Measurements from ENCODE around the gene SLAMF7. TPM values are rescaled to one million over a fixed set of nuclear protein-coding genes. Genes with fewer than 3 reads are reported as not detected.

SLAMF7 gene
- total and polyA plus RNA-seq, 2 donors (not counting 3 experiments of a cell fraction or from before 2014, with no cell fraction given), result not detected

- H3K27ac ChIP-seq (ENCODE audit: insufficient read depth, low read depth, low read length), result no peak overlapping the region
- no peaks in the 10 kb centered on the region for H3K9me3 ChIP-seq (replicated peaks; ENCODE audit: control insufficient read depth, insufficient read depth, low read length)
- POLR2A ChIA-PET, result no interaction called here
- dilution Hi-C loops (cut with MboI; ENCODE audit: extremely low pct_ligation_motif_present, low sequenced_read_pairs) (no loop called here), intact Hi-C loops (cut with micrococcal nuclease) (no loop called here)
- no peaks in the 10 kb centered on the region for H4K20me1 ChIP-seq (replicated peaks; ENCODE audit: control insufficient read depth, extremely low read depth, insufficient read depth, low read length)
- H3K9me1 ChIP-seq (replicated peaks; ENCODE audit: control insufficient read depth, extremely low read depth, insufficient read depth, low read length), result no peaks in the 10 kb centered on the region
- no peak overlapping the region for H3K4me2 ChIP-seq (ENCODE audit: insufficient read depth, low read length)
- no peak overlapping the region for H3K9ac ChIP-seq (replicated peaks; ENCODE audit: extremely low read depth, insufficient read depth, low read length)
- no peak for FAIRE-seq
- no peak overlapping the region for H3K4me3 ChIP-seq (replicated peaks in 1 of 3; ENCODE audit: insufficient read depth in 1 of 3, low read depth in 1 of 3, low read length in 3 of 3)
- H3K27me3 ChIP-seq (ENCODE audit: control insufficient read depth in 2 of 2, insufficient read depth in 2 of 2, low read length in 2 of 2), result no peaks in the 10 kb centered on the region
- H3K4me1 ChIP-seq (ENCODE audit: control insufficient read depth, extremely low read depth, insufficient read depth, low read length), result no peaks in the 10 kb centered on the region
- TF ChIP-seq MYC (IDR thresholded peaks at IDR 0.05; ENCODE audit: low read depth, low read length), result no peak
- TF ChIP-seq POLR2A (IDR thresholded peaks at IDR 0.05; ENCODE audit: low read depth, low read length), result no peak
- TF ChIP-seq JUN (IDR thresholded peaks at IDR 0.05; ENCODE audit: borderline replicate concordance, insufficient read depth, insufficient read length, low read depth), result no peak
- no peak for TF ChIP-seq EZH2 (IDR thresholded peaks at IDR 0.05; ENCODE audit: borderline replicate concordance, low read depth, low read length, severe bottlenecking)
- no peak for TF ChIP-seq CTCF (IDR thresholded peaks at IDR 0.05; ENCODE audit: extremely low read depth in 1 of 2, insufficient read depth in 1 of 2, low read depth in 1 of 2, low read length in 2 of 2)
- no peak for TF ChIP-seq POLR2AphosphoS5 (IDR thresholded peaks at IDR 0.05; ENCODE audit: insufficient read depth, low read depth, low read length)
- no peak for TF ChIP-seq FOS (IDR thresholded peaks at IDR 0.05; ENCODE audit: borderline replicate concordance, insufficient read depth, low read length)
- no peak for TF ChIP-seq MAX (IDR thresholded peaks at IDR 0.05; ENCODE audit: insufficient read depth, insufficient read length)
- TF ChIP-seq GATA2 (IDR thresholded peaks at IDR 0.05; ENCODE audit: insufficient read depth, insufficient read length, low read depth, low read length), result no peak
- H2AFZ ChIP-seq (ENCODE audit: low read depth, low read length), result no peak overlapping the region
- DNase-seq (ENCODE audit: low read depth, low spot score), result no peak
- H3K36me3 ChIP-seq (ENCODE audit: control insufficient read depth in 2 of 2, extremely low read depth in 1 of 2, insufficient read depth in 2 of 2, low read length in 2 of 2), result no peaks in the 10 kb centered on the region
- no peaks in the 10 kb centered on the region for H3K79me2 ChIP-seq (ENCODE audit: control insufficient read depth, insufficient read depth, low read length)
- no TSS peak for BruUV-seq (replicated peaks)
- CTCF ChIA-PET, result interaction anchor here (1.6 kb wide), 1 partner anchor 12 kb away, joined by 5 read pairs; no protein-coding TSS in a partner anchor
These were observed 50.1 kb downstream of the SLAMF7 start for GRCh38 chr1:160789051-160789701.

Data from endothelial cell of umbilical vein (primary cell).